Fibroblast of skin of abdomen (primary cell): Measurements from ENCODE around the gene NXPH4.
A peak's percentile ranks its signal among the peaks of the same experiment; 100 is the strongest.

Source experiments
- DNase-seq: peaks from one replicate; pipeline ENCODE4 v3.0.0-alpha.2; 2013

Gene NXPH4

GRCh38 chr12:57219993-57220754 is 3.6 kb downstream of the NXPH4 start:
- no peak for DNase-seq

DNA sequence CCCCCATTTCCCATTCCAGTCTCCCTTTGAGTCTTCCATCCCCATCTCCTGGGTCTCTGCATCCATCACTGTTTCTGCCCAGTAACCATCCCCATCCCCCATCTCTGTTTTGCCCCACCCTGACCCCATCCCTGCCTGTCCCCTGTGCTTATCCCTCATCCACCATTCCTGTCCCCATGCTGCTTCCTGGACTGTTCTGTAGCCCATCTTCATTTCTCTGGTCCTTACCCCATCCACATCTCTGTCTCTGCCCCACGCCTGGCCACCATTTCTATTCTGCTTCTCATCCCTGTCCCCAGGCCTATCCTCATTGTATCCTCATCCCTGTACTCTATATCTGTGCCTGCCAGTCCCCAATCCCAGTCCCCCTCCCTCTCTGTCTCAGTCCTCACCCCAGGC is 4.2 kb downstream of the NXPH4 start:
- DNase-seq, result no peak

GRCh38 chr12:57221169-57221917 is 4.7 kb downstream of the NXPH4 start:
- DNase-seq, result no peak

DNA sequence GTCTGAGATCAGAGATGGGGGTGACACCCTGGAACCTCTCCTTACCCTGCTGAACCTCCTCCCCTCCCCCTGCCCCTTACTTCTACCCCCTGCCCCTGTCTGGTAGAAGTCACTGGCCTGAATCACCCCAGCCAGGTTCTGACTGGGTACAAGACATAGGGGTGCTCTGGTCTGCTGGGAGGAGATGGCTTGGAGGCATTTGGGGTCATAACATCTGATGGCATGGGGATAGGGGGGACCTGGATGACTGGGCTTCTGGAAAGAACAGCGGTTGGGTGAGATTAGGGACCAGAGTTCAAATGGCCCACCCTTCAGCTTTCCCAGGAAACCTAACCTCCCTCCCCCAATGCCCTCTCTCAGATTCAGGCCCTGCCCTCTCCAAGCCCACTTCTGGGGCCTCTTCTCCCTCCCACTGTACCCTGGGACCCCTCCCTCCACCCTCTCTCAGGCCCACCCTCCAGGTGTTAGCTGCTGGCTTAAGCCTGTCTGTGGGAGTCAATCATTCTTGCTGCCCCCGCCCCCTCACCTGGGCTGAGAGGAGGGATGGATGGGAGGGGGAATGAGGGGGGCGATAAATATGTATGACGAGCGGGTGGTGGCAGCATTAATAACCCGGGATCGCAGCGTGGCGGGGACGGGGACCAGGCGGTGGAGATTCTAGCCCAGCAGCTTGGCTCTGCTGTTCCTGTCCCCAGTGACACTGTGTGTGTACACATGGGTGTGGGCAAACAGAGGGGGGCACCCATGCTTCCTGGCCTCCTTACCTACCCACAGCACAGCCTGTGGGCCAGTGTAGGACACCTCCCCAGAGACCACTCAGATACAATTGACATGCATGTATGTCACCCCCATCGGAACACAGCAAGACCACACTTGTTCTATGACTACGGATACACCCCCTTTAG is 5.9 kb downstream of the NXPH4 start:
- no peak for DNase-seq

GRCh38 chr12:57223191-57224165 is 6.9 kb downstream of the NXPH4 start:
- DNase-seq, result no peak

- no peak for DNase-seq
These were observed 7.8 kb downstream of the NXPH4 start for GRCh38 chr12:57224278-57224972.

DNA sequence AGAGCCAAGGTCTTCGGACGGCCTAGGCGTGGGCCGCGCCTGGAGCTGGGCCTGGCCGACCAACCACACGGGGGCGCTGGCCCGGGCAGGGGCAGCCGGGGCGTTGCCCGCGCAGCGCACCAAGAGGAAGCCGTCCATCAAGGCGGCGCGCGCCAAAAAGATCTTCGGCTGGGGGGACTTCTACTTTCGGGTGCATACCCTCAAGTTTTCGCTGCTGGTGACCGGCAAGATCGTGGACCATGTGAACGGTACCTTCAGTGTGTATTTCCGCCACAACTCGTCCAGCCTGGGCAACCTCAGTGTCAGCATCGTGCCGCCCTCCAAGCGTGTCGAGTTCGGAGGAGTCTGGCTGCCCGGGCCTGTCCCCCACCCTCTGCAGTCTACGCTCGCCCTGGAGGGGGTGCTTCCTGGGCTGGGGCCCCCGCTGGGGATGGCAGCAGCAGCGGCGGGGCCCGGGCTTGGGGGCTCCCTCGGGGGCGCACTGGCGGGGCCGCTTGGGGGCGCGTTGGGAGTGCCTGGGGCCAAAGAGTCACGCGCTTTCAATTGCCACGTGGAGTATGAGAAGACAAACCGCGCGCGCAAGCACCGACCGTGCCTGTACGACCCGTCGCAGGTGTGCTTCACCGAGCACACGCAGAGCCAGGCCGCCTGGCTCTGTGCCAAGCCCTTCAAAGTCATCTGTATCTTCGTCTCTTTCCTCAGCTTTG is 8.5 kb downstream of the NXPH4 start:
- no peak for DNase-seq

DNA sequence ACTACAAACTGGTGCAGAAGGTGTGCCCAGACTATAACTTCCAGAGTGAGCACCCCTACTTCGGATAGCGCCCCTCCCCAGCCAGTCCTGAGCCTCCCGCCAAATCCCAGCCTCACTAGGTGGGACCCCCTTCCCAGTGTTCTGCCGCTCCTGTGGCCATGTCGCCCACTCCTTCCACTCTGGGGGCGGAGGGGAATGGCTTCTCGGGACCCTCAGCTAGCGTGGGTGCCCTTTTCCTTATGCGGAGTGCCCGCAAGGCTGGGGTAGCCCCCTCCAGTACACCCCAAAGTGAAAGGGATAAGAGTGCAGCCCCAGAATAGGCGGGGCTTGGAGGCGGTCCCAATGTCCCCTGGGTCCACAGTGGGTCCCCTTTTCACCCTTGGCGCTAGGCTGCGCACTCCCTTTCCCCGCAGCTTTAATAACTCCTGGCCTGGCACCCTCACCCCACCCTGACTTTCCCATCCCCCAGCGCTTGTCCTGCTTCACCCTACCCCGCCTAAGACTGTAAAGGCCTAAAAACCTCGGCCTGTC is 9.2 kb downstream of the NXPH4 start:
- no peak for DNase-seq

GRCh38 chr12:57226588-57227314 is 10.2 kb downstream of the NXPH4 start:
- no peak for DNase-seq

DNA sequence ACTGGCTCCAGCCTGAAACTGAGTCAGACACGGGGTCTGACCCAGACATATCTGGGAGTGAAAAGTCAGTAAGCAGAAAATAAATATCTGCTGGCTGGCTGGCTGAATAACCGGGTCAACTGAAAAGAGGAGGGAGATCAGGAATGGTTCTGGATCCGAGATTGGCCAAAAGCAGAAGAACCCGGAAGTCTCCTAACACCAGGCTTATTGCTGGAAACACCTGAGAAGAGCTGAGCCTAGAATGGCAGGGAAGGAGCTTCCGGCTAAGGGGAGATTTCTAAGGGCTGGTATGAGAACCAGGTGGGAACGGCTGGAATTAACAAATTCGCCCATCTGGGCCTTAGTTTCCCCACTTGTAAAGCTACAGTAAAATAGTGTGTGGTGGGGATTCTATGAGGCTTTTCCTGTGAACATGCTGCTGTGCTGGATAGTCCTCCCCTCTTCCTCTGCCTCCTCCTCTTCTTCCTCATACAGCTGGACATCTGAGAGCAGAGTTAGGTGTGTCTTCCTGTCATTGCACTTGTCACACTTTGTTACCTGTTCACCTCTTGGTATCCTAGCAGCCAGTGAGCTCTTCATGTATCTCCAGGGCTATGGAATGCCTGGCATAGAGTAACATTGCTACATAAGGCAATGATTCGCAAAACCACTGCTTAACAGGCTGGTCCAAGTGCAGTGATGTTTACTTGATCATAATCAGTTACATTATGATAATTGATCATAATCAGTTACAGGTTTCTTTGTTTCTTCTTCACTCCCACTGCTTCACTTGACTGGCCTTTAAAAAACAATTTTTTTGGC is 10.9 kb downstream of the NXPH4 start:
- DNase-seq, result no peak

- no peak for DNase-seq
These were observed 12.5 kb downstream of the NXPH4 start for GRCh38 chr12:57229046-57229633.

- DNase-seq, result peak; percentile 96
These were observed 13.2 kb downstream of the NXPH4 start, which contains the start of gene SHMT2 for GRCh38 chr12:57229634-57230380. TSS of gene SHMT2 (plus strand) at chr12:57229711. CDS start at chr12:57229779, 68 bp downstream.

GRCh38 chr12:57230381-57231155 is 14.0 kb downstream of the NXPH4 start:
- DNase-seq, result no peak

GRCh38 chr12:57231276-57232021 is 14.9 kb downstream of the NXPH4 start:
- no peak for DNase-seq

DNA sequence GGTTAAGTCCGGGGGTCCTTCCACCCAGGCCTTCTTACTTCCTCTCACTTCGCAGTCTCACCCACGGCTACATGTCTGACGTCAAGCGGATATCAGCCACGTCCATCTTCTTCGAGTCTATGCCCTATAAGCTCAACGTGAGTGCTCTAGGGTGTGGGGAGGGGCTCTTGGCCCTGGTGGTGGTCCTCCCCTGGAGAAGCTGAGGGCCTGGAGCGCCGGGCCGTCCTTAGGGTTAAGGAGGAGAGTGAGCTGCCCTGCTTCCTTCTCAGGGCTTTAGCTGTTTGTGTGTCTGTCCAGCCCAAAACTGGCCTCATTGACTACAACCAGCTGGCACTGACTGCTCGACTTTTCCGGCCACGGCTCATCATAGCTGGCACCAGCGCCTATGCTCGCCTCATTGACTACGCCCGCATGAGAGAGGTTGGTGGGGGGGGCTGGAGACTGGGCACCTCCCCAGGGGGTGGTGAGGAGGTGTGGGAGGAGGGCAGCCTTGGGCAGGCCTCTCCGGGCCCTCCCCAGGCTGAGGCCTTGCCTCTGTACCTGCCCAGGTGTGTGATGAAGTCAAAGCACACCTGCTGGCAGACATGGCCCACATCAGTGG is 15.7 kb downstream of the NXPH4 start:
- no peak for DNase-seq
